Activated CD4-positive, alpha-beta memory T cell treated with anti-CD3 and anti-CD28 coated beads, Interleukin-2, amount 10 ng/mL, durations not matched to agents 7 days and 5 days (primary cell): ENCODE measurements around the gene ZNF512. TPM values are rescaled to one million over a fixed set of nuclear protein-coding genes. Genes with fewer than 3 reads are reported as not detected.

ENCODE experiments used
- CTCF ChIA-PET: fragments of 350-600 bp; sonication (Branson Sonifier 250); formaldehyde crosslinking; loops from one replicate; lab custom pipeline; 2021; ENCODE audit warnings: antibody characterized with exemption, inconsistent platforms; lab: Charles Lee
- POLR2A ChIA-PET: fragments of 350-600 bp; sonication (Branson Sonifier 250); formaldehyde crosslinking; loops from one replicate; lab custom pipeline; 2021; ENCODE audit warnings: antibody characterized with exemption; lab: Charles Lee
- DNase-seq: peaks from one replicate; pipeline ENCODE4 v3.0.0-alpha.2; 2020
- H3K27ac Mint-ChIP-seq: one replicate; pipeline ENCODE4 v1.8.0; 2021; ENCODE audit warnings: mild to moderate bottlenecking, mixed read lengths
- H3K27me3 Mint-ChIP-seq: one replicate; pipeline ENCODE4 v1.8.0; 2021; ENCODE audit warnings: mixed read lengths
- H3K36me3 Mint-ChIP-seq: one replicate; pipeline ENCODE4 v1.8.0; 2021; ENCODE audit warnings: low read depth, mixed read lengths
- H3K4me1 Mint-ChIP-seq: one replicate; pipeline ENCODE4 v1.8.0; 2021; ENCODE audit warnings: mixed read lengths
- H3K4me3 Mint-ChIP-seq: one replicate; pipeline ENCODE4 v1.8.0; 2021; ENCODE audit warnings: mild to moderate bottlenecking, mixed read lengths
- H3K9me3 Mint-ChIP-seq: one replicate; pipeline ENCODE4 v1.8.0; 2021; ENCODE audit warnings: mixed read lengths
- total RNA-seq, 2 experiments: library from RNA; stranded (reverse); gene quantifications; one replicate each; pipeline ENCODE4 v1.2.3, GENCODE V29; 2021

The ZNF512 gene
- total RNA-seq, 2 experiments from 2014 or later, result 31.4 to 34.0 TPM

DNA sequence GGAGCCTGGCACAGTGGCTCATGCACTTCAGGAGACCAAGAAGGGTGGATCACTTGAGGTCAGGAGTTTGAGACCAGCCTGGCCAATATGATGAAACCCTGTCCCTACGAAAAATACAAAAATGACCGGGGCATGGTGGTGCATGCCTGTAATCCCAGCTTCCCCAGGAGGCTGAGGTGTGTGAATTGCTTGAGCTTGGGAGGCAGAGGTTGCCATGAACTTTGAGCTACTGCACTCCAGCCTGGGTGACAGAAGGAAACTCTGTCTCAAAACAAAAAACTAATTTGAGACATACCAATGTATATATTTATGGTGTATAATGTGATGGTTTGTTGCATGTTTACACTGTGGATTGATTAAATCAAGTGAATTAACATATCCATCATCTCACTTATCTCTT lies 21.8 kb upstream of the ZNF512 start:
- Mint-ChIP-seq H3K27me3 (peaks cover 23% of the 10 kb centered on the region), H3K9me3 (no peaks in the 10 kb centered on the region), H3K4me1 (no peaks in the 10 kb centered on the region), H3K27ac (no peak overlapping the region), H3K4me3 (no peak overlapping the region), H3K36me3 (no peaks in the 10 kb centered on the region)
- ChIA-PET POLR2A (interaction anchor here (1.2 to 1.3 kb wide), 2 partner anchors 36 to 113 kb away, joined by 3 to 4 read pairs; no protein-coding TSS in a partner anchor), CTCF (no interaction called here)
- DNase-seq, result no peak

- no peaks in the 10 kb centered on the region for H3K36me3 Mint-ChIP-seq
- H3K4me1 Mint-ChIP-seq, result no peaks in the 10 kb centered on the region
- no peak overlapping the region for H3K27ac Mint-ChIP-seq
- ChIA-PET CTCF (no interaction called here), POLR2A (no interaction called here)
- peaks cover 61% of the 10 kb centered on the region for H3K27me3 Mint-ChIP-seq
- H3K9me3 Mint-ChIP-seq, result no peaks in the 10 kb centered on the region
- DNase-seq, result no peak
- no peak overlapping the region for H3K4me3 Mint-ChIP-seq
Measured at GRCh38 chr2:27566628-27567027, 16.2 kb upstream of the ZNF512 start.

GRCh38 chr2:27569398-27569797 lies 13.4 kb upstream of the ZNF512 start:
- CTCF ChIA-PET, result interaction anchor here (0.5 kb wide), 1 partner anchor 460 kb away, joined by 3 read pairs; no protein-coding TSS in a partner anchor
- no peak overlapping the region for H3K4me3 Mint-ChIP-seq
- H3K27me3 Mint-ChIP-seq, result peaks cover 63% of the 10 kb centered on the region
- no peak overlapping the region for H3K27ac Mint-ChIP-seq
- H3K9me3 Mint-ChIP-seq, result no peaks in the 10 kb centered on the region
- DNase-seq, result no peak
- POLR2A ChIA-PET, result no interaction called here
- H3K36me3 Mint-ChIP-seq, result no peaks in the 10 kb centered on the region
- no peaks in the 10 kb centered on the region for H3K4me1 Mint-ChIP-seq

GRCh38 chr2:27571197-27571596 lies 11.6 kb upstream of the ZNF512 start:
- no peaks in the 10 kb centered on the region for H3K9me3 Mint-ChIP-seq
- no peak for DNase-seq
- no peaks in the 10 kb centered on the region for H3K4me1 Mint-ChIP-seq
- no peaks in the 10 kb centered on the region for H3K36me3 Mint-ChIP-seq
- H3K27ac Mint-ChIP-seq, result no peak overlapping the region
- ChIA-PET POLR2A (no interaction called here), CTCF (no interaction called here)
- H3K4me3 Mint-ChIP-seq, result no peak overlapping the region
- H3K27me3 Mint-ChIP-seq, result peaks cover 50% of the 10 kb centered on the region

DNA sequence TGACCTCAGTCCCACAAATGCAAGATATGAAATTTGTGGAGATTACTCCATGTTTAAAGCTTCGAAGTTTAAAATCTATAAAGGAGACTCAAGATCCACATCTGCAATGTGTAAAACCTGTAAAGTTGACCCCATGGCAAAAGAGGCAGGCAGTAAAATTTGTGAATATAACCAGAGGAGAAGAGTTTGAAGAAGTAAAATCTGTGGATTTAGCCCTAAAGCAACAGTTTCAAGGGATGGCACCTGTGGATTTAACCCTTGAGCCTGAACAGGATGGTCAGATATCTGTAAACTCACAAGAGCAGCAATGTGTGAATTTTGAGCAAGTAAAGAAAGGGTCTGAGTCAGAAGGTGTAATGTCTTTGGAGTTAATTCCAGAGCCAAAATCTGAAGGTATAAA lies 11.2 kb upstream of the ZNF512 start:
- DNase-seq, result no peak
- Mint-ChIP-seq H3K9me3 (no peaks in the 10 kb centered on the region), H3K4me1 (no peaks in the 10 kb centered on the region), H3K27me3 (peaks cover 48% of the 10 kb centered on the region), H3K36me3 (no peaks in the 10 kb centered on the region), H3K4me3 (no peak overlapping the region), H3K27ac (no peak overlapping the region)
- POLR2A ChIA-PET, result no interaction called here
- CTCF ChIA-PET, result interaction anchor here (0.5 kb wide), 1 partner anchor 21 kb away, joined by 4 read pairs; no protein-coding TSS in a partner anchor

- Mint-ChIP-seq H3K9me3 (peaks cover 5% of the 10 kb centered on the region), H3K36me3 (no peaks in the 10 kb centered on the region), H3K27ac (no peak overlapping the region), H3K27me3 (peaks cover 48% of the 10 kb centered on the region), H3K4me1 (no peaks in the 10 kb centered on the region), H3K4me3 (no peak overlapping the region)
- ChIA-PET POLR2A (interaction anchor here (1.2 to 1.8 kb wide), 2 partner anchors 11 to 15 kb away, joined by 4 to 8 read pairs; partner anchors contain the start of gene ZNF512), CTCF (interaction anchor here (0.5 kb wide), 1 partner anchor 21 kb away, joined by 4 read pairs; no protein-coding TSS in a partner anchor)
- no peak for DNase-seq
Measured at GRCh38 chr2:27572439-27572838, 10.4 kb upstream of the ZNF512 start.

DNA sequence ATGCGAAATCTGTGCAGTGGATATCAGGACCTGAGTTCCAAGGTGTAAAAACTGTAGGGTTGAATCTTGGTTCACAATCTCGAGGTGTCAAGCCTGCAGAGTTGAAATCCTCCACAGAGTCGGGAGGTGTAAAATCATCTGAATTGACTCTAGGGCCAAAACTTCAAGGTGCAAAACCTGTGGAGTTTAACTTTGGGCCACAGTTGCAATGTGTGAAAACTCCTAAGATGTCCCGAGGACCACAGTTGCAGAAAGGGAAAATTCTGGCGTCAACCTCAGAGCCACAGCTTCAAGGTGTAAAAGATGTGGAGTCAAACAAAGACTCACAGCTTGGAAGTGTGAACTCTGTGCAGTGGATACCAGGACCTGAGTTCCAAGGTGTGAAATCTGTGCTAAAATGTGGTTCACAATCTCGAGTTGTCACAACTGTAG lies 9.8 kb upstream of the ZNF512 start:
- no peaks in the 10 kb centered on the region for H3K36me3 Mint-ChIP-seq
- H3K4me3 Mint-ChIP-seq, result no peak overlapping the region
- peaks cover 48% of the 10 kb centered on the region for H3K27me3 Mint-ChIP-seq
- H3K4me1 Mint-ChIP-seq, result no peaks in the 10 kb centered on the region
- ChIA-PET POLR2A (interaction anchor here (1.2 to 1.8 kb wide), 2 partner anchors 10 to 14 kb away, joined by 4 to 8 read pairs; partner anchors contain the start of gene ZNF512), CTCF (no interaction called here)
- H3K27ac Mint-ChIP-seq, result no peak overlapping the region
- no peak for DNase-seq
- H3K9me3 Mint-ChIP-seq, result peaks cover 7% of the 10 kb centered on the region

- POLR2A ChIA-PET, result interaction anchor here (1.2 to 1.8 kb wide), 2 partner anchors 10 to 14 kb away, joined by 4 to 8 read pairs; partner anchors contain the start of gene ZNF512
Measured at GRCh38 chr2:27573452-27573851, 9.4 kb upstream of the ZNF512 start.

GRCh38 chr2:27581417-27582128 lies 1.3 kb upstream of the ZNF512 start:
- Mint-ChIP-seq H3K4me1 (peaks cover 38% of the 10 kb centered on the region), H3K36me3 (peaks cover 30% of the 10 kb centered on the region), H3K27me3 (peaks cover 18% of the 10 kb centered on the region), H3K27ac (peak overlapping the region; percentile 29), H3K4me3 (no peak overlapping the region), H3K9me3 (peaks cover 7% of the 10 kb centered on the region)
- DNase-seq, result no peak
- CTCF ChIA-PET, result no interaction called here
- POLR2A ChIA-PET, result interaction anchor here (2.2 kb wide), 1 partner anchor 46 kb away, joined by 17 read pairs; the partner anchor contains the start of genes CCDC121 and GPN1

More at GRCh38 chr2:27573452-27573851, 9.4 kb upstream of the ZNF512 start:
- CTCF ChIA-PET, result interaction anchor here (1.3 kb wide), 1 partner anchor 14 kb away, joined by 3 read pairs; no protein-coding TSS in a partner anchor
- Mint-ChIP-seq H3K27me3 (peaks cover 45% of the 10 kb centered on the region), H3K4me1 (no peaks in the 10 kb centered on the region), H3K36me3 (no peaks in the 10 kb centered on the region), H3K4me3 (no peak overlapping the region), H3K27ac (no peak overlapping the region), H3K9me3 (peaks cover 7% of the 10 kb centered on the region)
- no peak for DNase-seq

- POLR2A ChIA-PET, result interaction anchor here (0.7 to 2.2 kb wide), 8 partner anchors 8 to 260 kb away, joined by 3 to 17 read pairs (median 4); partner anchors contain the start of genes CCDC121, GPN1, NRBP1 and SLC4A1AP
- peaks cover 45% of the 10 kb centered on the region for H3K4me1 Mint-ChIP-seq
- H3K27me3 Mint-ChIP-seq, result peaks cover 12% of the 10 kb centered on the region
- CTCF ChIA-PET, result no interaction called here
- peak overlapping the region; percentile 99 for H3K4me3 Mint-ChIP-seq
- H3K36me3 Mint-ChIP-seq, result peaks cover 37% of the 10 kb centered on the region
- peaks cover 5% of the 10 kb centered on the region for H3K9me3 Mint-ChIP-seq
- no peak for DNase-seq
- H3K27ac Mint-ChIP-seq, result peak overlapping the region; percentile 91
Measured at GRCh38 chr2:27582129-27582694, 630 bp upstream of the ZNF512 start.

DNA sequence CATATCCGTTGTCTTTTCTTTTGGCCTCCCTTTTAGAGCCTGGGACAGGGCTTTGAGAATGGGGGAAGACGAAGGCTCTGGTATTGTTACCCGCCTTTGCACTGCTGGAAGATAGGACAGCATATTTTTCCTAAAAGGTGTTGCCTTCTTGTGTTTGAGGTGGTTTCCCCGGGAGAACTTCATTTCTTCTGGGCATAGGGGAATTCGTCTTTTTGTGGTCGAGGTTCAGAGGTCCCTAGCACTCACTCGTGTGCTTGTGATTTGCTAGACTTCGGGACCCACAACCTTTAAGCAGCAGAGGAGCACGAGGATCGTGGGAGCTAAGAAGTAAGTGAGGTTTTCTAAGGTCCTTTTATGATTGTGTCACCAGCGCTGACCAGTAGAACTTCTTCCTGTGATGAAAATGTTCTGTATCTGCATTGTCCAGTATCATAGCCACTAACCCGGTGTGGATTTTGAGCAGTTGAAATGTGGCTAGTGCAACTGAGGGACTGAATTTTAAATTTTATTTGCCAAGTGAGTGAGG lies 611 bp downstream of the ZNF512 start:
- peaks cover 55% of the 10 kb centered on the region for H3K4me1 Mint-ChIP-seq
- ChIA-PET POLR2A (interaction anchor here (0.6 to 2.2 kb wide), 5 partner anchors 11 to 155 kb away, joined by 3 to 17 read pairs (median 5); partner anchors contain the start of genes CCDC121, GPN1 and NRBP1), CTCF (interaction anchor here (0.8 kb wide), 1 partner anchor 100 kb away, joined by 6 read pairs; no protein-coding TSS in a partner anchor)
- peaks cover 45% of the 10 kb centered on the region for H3K36me3 Mint-ChIP-seq
- peak overlapping the region; percentile 91 for H3K27ac Mint-ChIP-seq
- DNase-seq, result no peak
- H3K9me3 Mint-ChIP-seq, result no peaks in the 10 kb centered on the region
- H3K4me3 Mint-ChIP-seq, result peak overlapping the region; percentile 99
- H3K27me3 Mint-ChIP-seq, result peaks cover 5% of the 10 kb centered on the region

DNA sequence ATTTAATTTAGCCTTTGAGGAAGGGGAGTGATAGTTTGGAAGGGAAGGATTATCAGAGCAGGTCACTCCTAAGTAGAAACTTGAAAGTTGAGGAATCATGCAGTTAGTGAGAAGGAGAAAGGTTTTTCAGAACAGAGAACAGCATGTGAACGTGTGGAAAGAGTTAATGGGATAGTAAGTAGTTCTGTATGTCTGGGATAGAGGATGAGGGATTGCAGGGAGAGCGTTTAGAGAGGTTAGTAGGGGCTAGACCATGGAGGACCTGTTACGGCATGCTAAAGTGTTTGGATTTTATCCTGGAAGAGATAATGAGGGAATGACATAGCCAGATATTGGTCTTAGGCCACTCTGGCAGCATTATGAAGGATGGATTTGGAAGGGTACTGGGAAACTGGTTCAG lies 1.8 kb downstream of the ZNF512 start:
- POLR2A ChIA-PET, result interaction anchor here (0.9 to 1.3 kb wide), 3 partner anchors 53 to 79 kb away, joined by 3 read pairs; partner anchors contain the start of gene SUPT7L
- Mint-ChIP-seq H3K36me3 (peaks cover 49% of the 10 kb centered on the region), H3K27me3 (no peaks in the 10 kb centered on the region), H3K27ac (peak overlapping the region; percentile 91), H3K4me3 (peak overlapping the region; percentile 99), H3K4me1 (peaks cover 58% of the 10 kb centered on the region), H3K9me3 (peaks cover 3% of the 10 kb centered on the region)
- no peak for DNase-seq
- CTCF ChIA-PET, result interaction anchor here (1.2 kb wide), 1 partner anchor 281 kb away, joined by 3 read pairs; no protein-coding TSS in a partner anchor
